HG02885 (cell line): ENCODE measurements around the gene RPL28.
"Not testable (repeated sequence)": the region's sequence is repeated elsewhere in the genome, so short reads cannot be mapped to it uniquely, and the experiment has no call there.

Source experiments
- ATAC-seq: cut with Tn5 transposase; IDR thresholded peaks from one replicate; pipeline ENCODE4 v1.9.1; 2021; ENCODE audit warnings: mild to moderate bottlenecking; ENCODE audit not compliant: unreplicated experiment, poor library complexity

The RPL28 gene

GRCh38 chr19:55443045-55443823 lies 57.5 kb downstream of the RPL28 start, which contains the start of gene SHISA7:
SHISA7 (minus strand) TSS chr19:55443300; CDS start chr19:55442863, 437 bp downstream.
- no peak for ATAC-seq

GRCh38 chr19:55443824-55444480 lies 58.2 kb downstream of the RPL28 start:
- no peak for ATAC-seq

GRCh38 chr19:55444646-55445045 lies 58.9 kb downstream of the RPL28 start:
- no peak for ATAC-seq

GRCh38 chr19:55446060-55446459 lies 60.3 kb downstream of the RPL28 start:
- ATAC-seq: no peak

DNA sequence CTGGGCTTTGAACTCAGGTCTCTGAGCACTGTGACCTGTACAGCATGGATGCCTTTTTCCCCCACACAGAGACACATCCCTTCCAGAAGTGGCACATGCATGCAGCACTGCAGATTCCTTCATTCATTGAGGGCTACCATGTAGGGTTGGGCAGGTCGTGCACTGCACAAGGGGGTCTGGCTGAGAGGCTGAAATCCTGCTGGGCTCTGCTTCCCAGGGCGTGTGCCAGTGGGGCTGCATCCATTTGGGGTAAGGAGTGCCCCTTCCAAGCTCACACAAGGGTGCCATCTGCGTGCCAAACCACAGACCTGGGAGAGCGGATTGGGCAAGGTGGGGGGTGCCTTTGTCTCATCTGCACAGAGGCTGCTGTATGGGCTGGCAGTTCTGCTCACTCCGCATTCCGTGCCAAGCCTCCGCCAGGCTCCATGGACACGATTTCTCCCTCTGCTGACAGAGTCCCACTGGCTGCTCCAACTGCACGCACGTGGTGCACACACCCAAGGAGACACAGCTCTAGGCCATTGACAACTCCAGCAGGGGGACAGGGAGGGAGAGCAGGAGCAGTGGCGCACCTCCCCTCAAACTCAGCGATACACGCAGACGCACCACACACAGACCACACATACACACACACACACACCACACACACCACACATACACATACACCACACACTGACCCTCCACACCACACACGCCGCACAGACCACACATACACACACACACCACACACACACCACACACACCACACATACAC lies 61.9 kb downstream of the RPL28 start:
- ATAC-seq: no peak

DNA sequence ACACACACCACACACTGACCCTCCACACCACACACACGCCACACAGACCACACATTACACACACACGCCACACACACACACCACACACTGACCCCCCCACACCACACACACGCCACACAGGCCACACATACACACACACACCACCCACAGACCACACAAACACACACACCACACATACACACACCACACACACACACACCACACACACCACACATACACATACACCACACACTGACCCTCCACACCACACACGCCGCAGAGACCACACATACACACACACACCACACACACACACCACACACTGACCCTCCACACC lies 62.4 kb downstream of the RPL28 start:
- not testable (repeated sequence) for ATAC-seq

- ATAC-seq: no peak
These were observed 63.7 kb downstream of the RPL28 start for GRCh38 chr19:55449469-55449868.

- no peak for ATAC-seq
These were observed 65.6 kb downstream of the RPL28 start for GRCh38 chr19:55451163-55451964.

DNA sequence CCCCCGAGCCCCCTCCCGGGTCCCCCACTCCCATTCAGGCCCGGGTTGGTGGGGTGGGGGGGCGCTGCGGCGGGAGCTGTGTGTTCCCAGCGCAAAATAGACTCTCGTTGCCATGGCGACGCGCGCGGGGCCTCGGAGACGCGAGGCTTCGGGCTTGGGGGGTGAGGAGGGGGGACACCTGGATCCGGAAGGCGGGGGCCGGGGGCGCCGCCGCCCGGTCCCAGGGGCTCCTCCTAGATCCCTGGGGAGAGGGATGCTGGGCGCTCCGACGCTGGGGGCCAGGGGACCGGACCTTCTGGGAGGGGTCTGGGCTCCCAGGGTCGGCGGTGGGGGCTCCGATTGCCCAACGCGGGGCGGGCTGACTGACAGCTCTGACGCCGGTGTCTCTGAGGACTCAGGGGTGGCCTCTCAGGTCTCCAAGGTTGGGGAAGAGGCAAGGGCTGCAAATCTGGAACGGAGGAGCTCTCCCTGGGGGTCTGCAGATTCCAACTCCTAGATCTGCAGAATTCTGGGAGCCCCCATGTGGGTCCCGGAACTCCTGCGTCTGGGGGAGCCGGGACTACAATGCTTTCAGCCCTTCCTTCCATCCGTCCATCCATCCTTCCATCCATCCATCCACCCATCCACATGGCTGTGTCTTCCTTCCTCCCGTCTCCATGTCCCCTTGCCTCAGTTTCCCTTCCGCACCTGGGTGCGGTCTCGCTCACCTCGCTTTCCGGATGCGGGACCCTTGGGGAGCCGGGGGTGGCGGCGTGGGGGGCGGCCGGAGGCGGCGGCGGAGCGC lies 66.4 kb downstream of the RPL28 start:
- ATAC-seq: no peak
